ENCODE results near the gene GPC6. TPM values are rescaled to one million over a fixed set of nuclear protein-coding genes. Genes with fewer than 3 reads are reported as not detected.

Gene GPC6
- total and polyA plus RNA-seq, 2 donors (not counting 3 experiments of a cell fraction or from before 2014, with no cell fraction given): 0.01 TPM; not detected in 1

DNA sequence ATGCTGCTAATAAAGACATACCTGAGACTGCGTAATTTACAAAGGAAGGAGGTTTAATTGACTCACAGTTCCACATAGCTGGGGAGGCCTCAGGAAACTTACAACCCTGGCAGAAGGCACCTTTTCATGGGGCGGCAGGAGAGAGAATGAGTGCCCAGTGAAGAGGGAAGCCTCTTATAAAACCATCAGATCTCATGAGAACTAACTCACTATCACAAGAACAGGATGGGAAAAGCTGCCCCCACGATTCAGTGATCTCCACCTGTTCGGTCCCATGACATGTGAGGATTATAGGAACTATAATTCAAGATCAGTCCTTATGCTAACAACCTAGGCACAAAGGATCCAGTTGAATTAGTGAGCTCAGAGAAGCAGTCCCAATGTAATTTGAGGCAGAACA, 59.4 kb downstream of the GPC6 start:
- ChIA-PET CTCF (no interaction called here), POLR2A (no interaction called here)
- Histone ChIP-seq H2AFZ (ENCODE audit: low read depth, low read length) (no peak overlapping the region), H3K36me3 (ENCODE audit: control insufficient read depth in 2 of 2, extremely low read depth in 1 of 2, insufficient read depth in 2 of 2, low read length in 2 of 2) (no peaks in the 10 kb centered on the region), H3K9me3 (replicated peaks; ENCODE audit: control insufficient read depth, insufficient read depth, low read length) (peaks cover 2% of the 10 kb centered on the region), H3K4me3 (replicated peaks in 1 of 3; ENCODE audit: insufficient read depth in 1 of 3, low read depth in 1 of 3, low read length in 3 of 3) (no peak overlapping the region), H3K9me1 (replicated peaks; ENCODE audit: control insufficient read depth, extremely low read depth, insufficient read depth, low read length) (no peaks in the 10 kb centered on the region), H3K27ac (ENCODE audit: insufficient read depth, low read depth, low read length) (no peak overlapping the region), H4K20me1 (replicated peaks; ENCODE audit: control insufficient read depth, extremely low read depth, insufficient read depth, low read length) (no peaks in the 10 kb centered on the region), H3K27me3 (ENCODE audit: control insufficient read depth in 2 of 2, insufficient read depth in 2 of 2, low read length in 2 of 2) (no peaks in the 10 kb centered on the region), H3K4me2 (ENCODE audit: insufficient read depth, low read length) (no peak overlapping the region), H3K9ac (replicated peaks; ENCODE audit: extremely low read depth, insufficient read depth, low read length) (no peak overlapping the region), H3K4me1 (ENCODE audit: control insufficient read depth, extremely low read depth, insufficient read depth, low read length) (no peaks in the 10 kb centered on the region), H3K79me2 (ENCODE audit: control insufficient read depth, insufficient read depth, low read length) (no peaks in the 10 kb centered on the region)
- intact Hi-C loops (cut with micrococcal nuclease): no loop called here
- FAIRE-seq (no peak), DNase-seq (ENCODE audit: low read depth, low spot score) (no peak)
- TF ChIP-seq EZH2 (IDR thresholded peaks at IDR 0.05; ENCODE audit: borderline replicate concordance, low read depth, low read length, severe bottlenecking) (no peak), POLR2A (IDR thresholded peaks at IDR 0.05; ENCODE audit: low read depth, low read length) (no peak), CTCF (IDR thresholded peaks at IDR 0.05; ENCODE audit: extremely low read depth in 1 of 2, insufficient read depth in 1 of 2, low read depth in 1 of 2, low read length in 2 of 2) (no peak), MAX (IDR thresholded peaks at IDR 0.05; ENCODE audit: insufficient read depth, insufficient read length) (no peak), JUN (IDR thresholded peaks at IDR 0.05; ENCODE audit: borderline replicate concordance, insufficient read depth, insufficient read length, low read depth) (no peak)
- dilution Hi-C loops (cut with MboI; ENCODE audit: extremely low pct_ligation_motif_present, low sequenced_read_pairs): no loop called here
- no TSS peak for BruUV-seq (replicated peaks)

DNA sequence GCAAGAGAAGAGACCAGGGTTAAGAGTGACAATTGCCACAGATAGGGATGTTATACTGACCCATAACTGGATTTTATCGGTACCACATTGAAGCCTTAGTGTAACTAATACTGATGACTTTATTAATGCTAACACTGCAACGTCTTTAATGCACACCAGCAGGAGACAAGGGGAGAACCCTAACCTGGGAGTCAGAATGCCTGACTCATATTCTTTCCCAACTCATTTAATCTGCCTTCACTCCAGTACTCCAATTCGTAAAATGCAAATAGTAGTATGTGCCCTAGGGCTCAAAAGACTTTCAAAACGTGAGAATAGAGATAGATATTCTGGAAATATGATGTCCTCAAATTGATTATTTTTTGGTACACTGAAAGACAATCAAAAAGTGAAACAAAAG, 62.4 kb downstream of the GPC6 start:
- intact Hi-C loops (cut with micrococcal nuclease) (no loop called here), dilution Hi-C loops (cut with MboI; ENCODE audit: extremely low pct_ligation_motif_present, low sequenced_read_pairs) (no loop called here)
- DNase-seq (ENCODE audit: low read depth, low spot score) (no peak), FAIRE-seq (no peak)
- CTCF ChIA-PET: no interaction called here
- Histone ChIP-seq H3K36me3 (ENCODE audit: control insufficient read depth in 2 of 2, extremely low read depth in 1 of 2, insufficient read depth in 2 of 2, low read length in 2 of 2) (no peaks in the 10 kb centered on the region), H4K20me1 (replicated peaks; ENCODE audit: control insufficient read depth, extremely low read depth, insufficient read depth, low read length) (no peaks in the 10 kb centered on the region), H3K27ac (ENCODE audit: insufficient read depth, low read depth, low read length) (no peak overlapping the region), H3K9me1 (replicated peaks; ENCODE audit: control insufficient read depth, extremely low read depth, insufficient read depth, low read length) (no peaks in the 10 kb centered on the region), H3K9me3 (replicated peaks; ENCODE audit: control insufficient read depth, insufficient read depth, low read length) (no peaks in the 10 kb centered on the region), H3K4me1 (ENCODE audit: control insufficient read depth, extremely low read depth, insufficient read depth, low read length) (no peaks in the 10 kb centered on the region), H3K79me2 (ENCODE audit: control insufficient read depth, insufficient read depth, low read length) (no peaks in the 10 kb centered on the region), H2AFZ (ENCODE audit: low read depth, low read length) (no peak overlapping the region), H3K9ac (replicated peaks; ENCODE audit: extremely low read depth, insufficient read depth, low read length) (no peak overlapping the region), H3K4me2 (ENCODE audit: insufficient read depth, low read length) (no peak overlapping the region), H3K4me3 (replicated peaks in 1 of 3; ENCODE audit: insufficient read depth in 1 of 3, low read depth in 1 of 3, low read length in 3 of 3) (no peak overlapping the region), H3K27me3 (ENCODE audit: control insufficient read depth in 2 of 2, insufficient read depth in 2 of 2, low read length in 2 of 2) (no peaks in the 10 kb centered on the region)
- POLR2A ChIA-PET: no interaction called here
- BruUV-seq (replicated peaks): no TSS peak
- TF ChIP-seq CTCF (IDR thresholded peaks at IDR 0.05; ENCODE audit: extremely low read depth in 1 of 2, insufficient read depth in 1 of 2, low read depth in 1 of 2, low read length in 2 of 2): no peak
- no peak for TF ChIP-seq EZH2 (IDR thresholded peaks at IDR 0.05; ENCODE audit: borderline replicate concordance, low read depth, low read length, severe bottlenecking)
- no peak for TF ChIP-seq GATA2 (IDR thresholded peaks at IDR 0.05; ENCODE audit: insufficient read depth, insufficient read length, low read depth, low read length)
- TF ChIP-seq JUN (IDR thresholded peaks at IDR 0.05; ENCODE audit: borderline replicate concordance, insufficient read depth, insufficient read length, low read depth): no peak
- TF ChIP-seq POLR2A (IDR thresholded peaks at IDR 0.05; ENCODE audit: low read depth, low read length): no peak
- no peak for TF ChIP-seq MYC (IDR thresholded peaks at IDR 0.05; ENCODE audit: low read depth, low read length)
- no peak for TF ChIP-seq MAX (IDR thresholded peaks at IDR 0.05; ENCODE audit: insufficient read depth, insufficient read length)
- no peak for TF ChIP-seq FOS (IDR thresholded peaks at IDR 0.05; ENCODE audit: borderline replicate concordance, insufficient read depth, low read length)
- TF ChIP-seq POLR2AphosphoS5 (IDR thresholded peaks at IDR 0.05; ENCODE audit: insufficient read depth, low read depth, low read length): no peak

All from endothelial cell of umbilical vein (primary cell).